Measurements from ENCODE around the gene PDE9A.

PDE9A gene

DNA sequence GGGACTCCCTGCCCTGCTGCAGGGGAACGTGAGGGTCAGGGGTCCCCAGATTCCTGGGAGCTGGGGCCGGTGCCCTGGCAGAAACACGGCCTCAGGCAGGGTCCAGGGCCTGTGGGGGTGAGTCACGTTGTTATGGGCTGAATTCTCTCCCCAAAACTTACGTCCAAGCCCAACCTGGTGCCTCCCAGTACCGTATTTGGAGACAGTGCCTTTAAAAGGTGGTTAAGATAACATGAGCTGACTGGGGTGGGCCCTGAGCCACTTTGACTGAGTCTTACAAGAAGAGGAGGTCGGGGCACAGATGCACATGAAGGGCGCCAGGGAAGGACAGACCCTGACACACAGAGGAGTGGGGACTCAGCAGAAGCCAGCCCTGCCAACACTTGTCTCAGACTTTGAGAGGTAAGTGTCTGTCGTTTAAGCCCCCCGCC, 126.0 kb downstream of the PDE9A start:
- H3K27ac ChIP-seq (ENCODE audit: low read depth, low read length) = no peak overlapping the region
- H3K9me3 ChIP-seq (ENCODE audit: insufficient read depth, low read depth, low read length) = no peaks in the 10 kb centered on the region
- 49% methylated on average over 9 of the region's 10 CpGs for WGBS
- H3K9ac ChIP-seq (ENCODE audit: low read depth, low read length) = no peak overlapping the region
- no peak overlapping the region for H3K4me3 ChIP-seq (ENCODE audit: low read length)
- peaks cover 39% of the 10 kb centered on the region for H3K4me1 ChIP-seq (ENCODE audit: insufficient read depth, low read length)
- peaks cover 32% of the 10 kb centered on the region for H3K27me3 ChIP-seq (ENCODE audit: insufficient read depth, low read length)
- H3K36me3 ChIP-seq (ENCODE audit: insufficient read depth, low read length) = peaks cover 15% of the 10 kb centered on the region

DNA sequence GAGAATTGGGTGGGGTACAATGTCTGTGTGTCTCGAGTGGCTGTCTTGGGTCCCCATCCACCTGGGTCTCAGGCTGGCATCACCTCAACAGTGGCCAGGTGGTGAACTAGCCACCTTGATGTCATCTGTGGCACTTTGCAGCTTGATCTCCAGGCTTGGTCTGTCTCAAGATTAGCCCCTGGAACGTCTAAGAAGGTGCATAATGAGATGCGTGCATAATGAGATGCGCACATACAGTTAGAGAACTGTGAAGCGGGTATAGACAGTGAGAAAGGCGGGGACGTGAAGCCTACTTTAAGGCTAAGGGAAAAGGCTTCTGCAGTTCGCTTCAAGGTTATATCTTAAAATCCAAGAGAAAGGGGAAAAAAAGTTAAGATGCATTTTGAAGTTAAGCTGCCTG, 127.2 kb downstream of the PDE9A start:
- Histone ChIP-seq H3K4me1 (ENCODE audit: insufficient read depth, low read length) (peaks cover 39% of the 10 kb centered on the region), H3K27ac (ENCODE audit: low read depth, low read length) (no peak overlapping the region), H3K27me3 (ENCODE audit: insufficient read depth, low read length) (peaks cover 32% of the 10 kb centered on the region), H3K9me3 (ENCODE audit: insufficient read depth, low read depth, low read length) (no peaks in the 10 kb centered on the region), H3K36me3 (ENCODE audit: insufficient read depth, low read length) (peaks cover 9% of the 10 kb centered on the region), H3K9ac (ENCODE audit: low read depth, low read length) (no peak overlapping the region), H3K4me3 (ENCODE audit: low read length) (peak overlapping the region; percentile 49; the same call in 1 of the 2 replicates)
- WGBS = 36% methylated on average over 8 of the region's 8 CpGs

DNA sequence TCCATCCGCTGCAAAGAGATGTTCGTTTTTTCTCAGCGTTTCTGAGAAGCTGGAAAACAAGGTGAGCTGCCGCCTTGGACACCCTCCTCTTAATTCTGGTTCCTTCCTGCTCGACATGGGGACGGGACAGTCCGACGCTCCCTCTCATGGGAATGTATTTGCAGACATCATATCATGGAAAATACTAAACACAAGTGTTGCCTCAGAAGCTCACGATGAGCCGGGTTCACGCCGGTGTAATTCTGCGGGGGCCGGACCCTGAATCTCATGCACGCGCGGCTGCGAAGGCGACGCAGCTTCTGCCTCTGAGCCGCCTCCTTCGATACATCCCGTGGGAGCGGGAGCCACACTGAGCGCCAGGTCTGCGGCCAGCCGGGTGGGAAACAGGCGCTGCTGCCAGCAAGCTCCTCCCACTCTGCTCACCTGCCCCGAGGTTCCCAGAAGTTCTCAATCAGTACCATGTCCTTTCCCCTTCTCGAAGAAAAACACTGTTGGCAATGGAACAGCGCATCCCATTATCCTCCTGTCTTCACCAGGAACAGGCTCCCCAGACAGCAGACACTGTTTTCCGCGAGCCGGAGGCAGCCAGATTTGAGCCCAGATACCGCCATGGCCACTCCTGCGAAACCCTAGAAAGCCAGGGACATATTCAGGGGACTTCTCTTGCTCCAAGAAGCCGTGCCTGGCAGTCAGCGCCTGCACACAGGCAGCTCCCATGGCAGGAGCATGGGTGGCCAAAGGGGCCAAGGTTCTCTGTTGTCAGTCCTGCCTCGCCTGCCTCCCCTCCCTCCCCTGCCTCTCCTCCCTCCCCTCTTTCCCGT, 127.9 kb downstream of the PDE9A start:
- Histone ChIP-seq H3K27me3 (ENCODE audit: insufficient read depth, low read length) (peaks cover 32% of the 10 kb centered on the region), H3K27ac (ENCODE audit: low read depth, low read length) (no peak overlapping the region), H3K9ac (ENCODE audit: low read depth, low read length) (no peak overlapping the region), H3K4me3 (ENCODE audit: low read length) (peak overlapping the region; percentile 49), H3K9me3 (ENCODE audit: insufficient read depth, low read depth, low read length) (no peaks in the 10 kb centered on the region), H3K4me1 (ENCODE audit: insufficient read depth, low read length) (peaks cover 39% of the 10 kb centered on the region), H3K36me3 (ENCODE audit: insufficient read depth, low read length) (peaks cover 3% of the 10 kb centered on the region; the same call in 1 of the 2 replicates)
- WGBS = 8% methylated on average over 40 of the region's 40 CpGs

DNA sequence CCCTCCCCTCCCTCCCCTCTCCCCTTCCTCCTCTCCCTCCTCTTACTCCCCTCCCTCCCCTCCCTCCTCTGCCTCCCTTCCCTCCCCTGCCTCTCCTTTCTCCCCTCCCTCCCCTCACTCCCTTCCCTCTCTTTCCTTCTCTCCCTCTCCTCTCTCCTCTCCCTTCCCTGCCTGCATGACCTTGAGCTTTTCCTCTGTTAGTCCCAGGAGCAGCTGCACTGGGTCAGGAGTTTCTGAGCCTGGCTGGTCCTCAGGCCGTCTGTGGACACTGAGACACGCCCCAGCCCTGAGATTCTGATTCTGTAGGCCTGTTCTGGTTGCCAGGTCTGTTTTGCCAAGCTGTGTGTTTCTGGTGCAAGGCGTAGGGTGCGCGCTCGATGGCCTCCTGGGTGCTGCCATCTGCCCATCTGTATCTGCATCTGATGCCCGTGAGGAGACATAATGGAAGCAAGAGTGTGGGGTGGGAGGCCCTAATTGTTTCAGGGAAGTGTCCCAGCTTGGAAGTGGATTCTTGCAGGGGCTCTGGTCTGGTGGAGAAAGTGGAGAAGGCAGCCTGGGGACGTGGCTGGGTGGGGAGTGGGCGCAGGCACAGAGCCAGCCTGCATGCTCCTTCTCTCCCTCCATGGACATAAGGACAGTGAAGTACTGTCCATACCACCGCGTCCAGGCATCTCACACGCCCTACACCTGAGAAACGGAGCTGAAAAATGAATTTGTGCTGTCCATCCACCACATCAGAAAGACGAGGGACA, 128.7 kb downstream of the PDE9A start:
- Histone ChIP-seq H3K4me3 (ENCODE audit: low read length) (no peak overlapping the region), H3K9me3 (ENCODE audit: insufficient read depth, low read depth, low read length) (0 out of 2 replicates have a peak, but pooled peaks cover 4% of the 10 kb centered on the region), H3K36me3 (ENCODE audit: insufficient read depth, low read length) (no peaks in the 10 kb centered on the region), H3K27me3 (ENCODE audit: insufficient read depth, low read length) (peaks cover 32% of the 10 kb centered on the region), H3K9ac (ENCODE audit: low read depth, low read length) (no peak overlapping the region), H3K4me1 (ENCODE audit: insufficient read depth, low read length) (peaks cover 39% of the 10 kb centered on the region), H3K27ac (ENCODE audit: low read depth, low read length) (no peak overlapping the region)
- 78% methylated on average over 14 of the region's 14 CpGs for WGBS

DNA sequence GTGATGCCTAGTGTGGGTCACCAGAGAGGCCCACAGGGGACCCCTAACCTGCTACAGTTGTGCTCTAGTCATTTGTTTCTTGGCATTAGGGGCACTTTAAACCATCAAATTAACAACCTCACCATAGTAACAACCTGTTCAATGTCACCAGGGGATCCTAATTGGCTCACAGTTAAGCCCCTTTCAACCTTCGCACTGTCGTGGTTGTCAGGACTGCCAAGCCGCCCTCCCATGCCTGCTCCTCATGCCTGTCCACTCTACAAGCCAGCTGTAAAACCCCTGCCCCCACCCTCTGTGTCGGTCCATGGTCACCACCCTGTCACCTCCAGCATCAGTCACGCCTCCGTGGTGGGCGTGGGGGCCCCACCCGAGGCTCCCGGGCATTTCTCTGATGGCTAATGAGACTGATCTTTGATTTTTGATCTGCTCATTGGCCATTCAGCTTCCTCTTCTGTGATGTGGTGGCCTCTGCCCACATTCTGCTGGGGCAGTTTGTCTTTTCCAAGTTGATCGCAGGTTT, 129.4 kb downstream of the PDE9A start:
- H3K27ac ChIP-seq (ENCODE audit: low read depth, low read length) = no peak overlapping the region
- H3K36me3 ChIP-seq (ENCODE audit: insufficient read depth, low read length) = no peaks in the 10 kb centered on the region
- no peak overlapping the region for H3K9ac ChIP-seq (ENCODE audit: low read depth, low read length)

DNA sequence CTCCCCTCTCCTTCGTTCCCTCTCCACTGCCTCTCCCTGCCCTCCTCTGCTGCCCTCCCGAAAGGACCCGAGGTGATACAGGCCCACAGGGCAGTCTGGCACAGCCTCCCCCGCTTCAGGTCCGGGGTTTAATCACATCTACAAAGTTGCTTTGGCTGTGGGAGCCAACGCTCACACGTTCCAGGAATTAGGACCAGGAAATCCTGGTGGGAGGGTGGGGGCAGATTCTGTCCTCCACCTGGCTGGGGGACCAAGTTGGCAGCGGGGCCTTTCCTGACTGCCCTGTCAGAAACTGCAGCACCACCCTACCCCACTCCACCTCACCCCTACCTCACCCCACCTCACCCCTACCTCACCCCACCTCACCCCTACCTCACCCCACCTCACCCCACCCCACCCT, 130.9 kb downstream of the PDE9A start:
- H3K4me3 ChIP-seq (ENCODE audit: low read length) = no peak overlapping the region
- H3K9ac ChIP-seq (ENCODE audit: low read depth, low read length) = no peak overlapping the region; the same call in 1 of the 2 replicates
- 55% methylated on average over 8 of the region's 8 CpGs for WGBS
- no peaks in the 10 kb centered on the region for H3K36me3 ChIP-seq (ENCODE audit: insufficient read depth, low read length)
- H3K27me3 ChIP-seq (ENCODE audit: insufficient read depth, low read length) = peaks cover 32% of the 10 kb centered on the region
- no peak overlapping the region for H3K27ac ChIP-seq (ENCODE audit: low read depth, low read length)
- H3K4me1 ChIP-seq (ENCODE audit: insufficient read depth, low read length) = peaks cover 29% of the 10 kb centered on the region
- H3K9me3 ChIP-seq (ENCODE audit: insufficient read depth, low read depth, low read length) = 0 out of 2 replicates have a peak, but pooled peaks cover 4% of the 10 kb centered on the region

More for the DNA sequence above, 129.4 kb downstream of the PDE9A start:
- 81% methylated on average over 10 of the region's 10 CpGs for WGBS
- Histone ChIP-seq H3K9me3 (ENCODE audit: insufficient read depth, low read depth, low read length) (0 out of 2 replicates have a peak, but pooled peaks cover 4% of the 10 kb centered on the region), H3K4me1 (ENCODE audit: insufficient read depth, low read length) (peaks cover 35% of the 10 kb centered on the region), H3K27me3 (ENCODE audit: insufficient read depth, low read length) (peaks cover 32% of the 10 kb centered on the region), H3K4me3 (ENCODE audit: low read length) (no peak overlapping the region)

DNA sequence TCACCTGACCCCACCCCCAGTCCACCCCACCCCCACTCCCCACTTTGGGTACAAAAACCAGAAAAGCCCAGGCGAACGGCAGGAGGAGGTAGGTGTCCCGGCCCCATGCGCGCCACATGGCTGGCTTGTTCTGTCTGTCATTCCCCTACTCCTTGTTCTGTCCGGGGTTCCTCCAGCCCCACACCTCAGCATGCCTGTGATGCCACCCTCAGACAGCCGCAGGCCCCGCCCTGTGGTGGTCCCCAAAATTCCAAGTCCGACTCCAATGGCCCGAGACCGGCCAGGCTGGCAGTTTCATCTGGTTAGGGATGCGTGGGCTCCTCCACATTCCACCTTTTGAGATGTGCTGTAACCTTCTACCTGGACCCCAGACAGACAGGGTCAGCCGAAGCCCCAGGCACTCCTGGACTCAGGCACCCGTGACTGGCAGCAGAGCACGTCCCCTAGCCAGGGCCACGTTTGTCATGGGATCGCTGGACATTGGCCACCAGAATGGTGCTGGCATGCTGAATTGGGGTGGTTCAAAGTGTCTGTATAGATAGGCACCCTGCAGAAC, 131.6 kb downstream of the PDE9A start:
- Histone ChIP-seq H3K27me3 (ENCODE audit: insufficient read depth, low read length) (peaks cover 25% of the 10 kb centered on the region), H3K27ac (ENCODE audit: low read depth, low read length) (no peak overlapping the region), H3K9me3 (ENCODE audit: insufficient read depth, low read depth, low read length) (0 out of 2 replicates have a peak, but pooled peaks cover 4% of the 10 kb centered on the region), H3K9ac (ENCODE audit: low read depth, low read length) (no peak overlapping the region), H3K4me3 (ENCODE audit: low read length) (no peak overlapping the region), H3K4me1 (ENCODE audit: insufficient read depth, low read length) (peaks cover 26% of the 10 kb centered on the region), H3K36me3 (ENCODE audit: insufficient read depth, low read length) (no peaks in the 10 kb centered on the region)
- 93% methylated on average over 17 of the region's 17 CpGs for WGBS

DNA sequence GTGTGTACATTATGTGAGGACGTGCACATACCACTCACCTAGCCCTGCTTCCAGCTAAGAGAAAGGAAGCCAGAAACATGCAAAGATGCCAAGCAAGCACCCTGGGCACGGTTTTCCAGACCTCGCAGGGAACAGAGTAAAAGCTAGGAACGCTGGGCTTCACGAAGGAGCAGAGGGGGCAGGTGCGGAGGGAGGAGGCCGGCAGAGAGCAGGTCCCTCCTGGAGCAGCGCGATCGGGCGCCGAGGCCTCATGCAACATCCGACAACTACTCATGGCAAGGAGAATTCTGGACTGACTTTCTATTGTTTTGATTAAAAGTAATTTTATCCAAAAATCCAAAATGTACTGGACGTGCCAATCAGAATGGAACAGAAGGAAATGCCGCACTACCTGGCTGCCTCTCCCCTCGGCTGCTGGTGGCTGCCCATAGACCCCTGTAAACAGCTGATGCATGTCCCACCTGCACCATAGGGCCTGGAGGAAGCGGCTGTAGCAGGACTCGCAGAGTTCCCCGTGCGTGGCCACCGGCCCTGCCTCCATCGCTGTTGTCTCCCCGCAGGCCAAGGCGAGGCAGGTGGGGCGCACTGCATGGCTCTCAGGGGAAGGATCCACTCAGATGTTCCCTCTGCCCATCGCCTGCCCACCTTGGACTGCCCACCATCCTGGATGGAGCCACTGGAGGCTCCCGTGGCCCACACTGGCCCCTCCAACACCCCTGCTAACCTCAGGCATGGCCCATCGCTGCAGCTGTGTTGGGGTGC, 132.4 kb downstream of the PDE9A start:
- 0 out of 2 replicates have a peak, but pooled peaks cover 4% of the 10 kb centered on the region for H3K9me3 ChIP-seq (ENCODE audit: insufficient read depth, low read depth, low read length)
- peaks cover 20% of the 10 kb centered on the region for H3K4me1 ChIP-seq (ENCODE audit: insufficient read depth, low read length)
- H3K27me3 ChIP-seq (ENCODE audit: insufficient read depth, low read length) = peaks cover 16% of the 10 kb centered on the region
- WGBS = 93% methylated on average over 28 of the region's 28 CpGs
- H3K27ac ChIP-seq (ENCODE audit: low read depth, low read length) = no peak overlapping the region
- no peaks in the 10 kb centered on the region for H3K36me3 ChIP-seq (ENCODE audit: insufficient read depth, low read length)
- H3K9ac ChIP-seq (ENCODE audit: low read depth, low read length) = no peak overlapping the region
- H3K4me3 ChIP-seq (ENCODE audit: low read length) = no peak overlapping the region

DNA sequence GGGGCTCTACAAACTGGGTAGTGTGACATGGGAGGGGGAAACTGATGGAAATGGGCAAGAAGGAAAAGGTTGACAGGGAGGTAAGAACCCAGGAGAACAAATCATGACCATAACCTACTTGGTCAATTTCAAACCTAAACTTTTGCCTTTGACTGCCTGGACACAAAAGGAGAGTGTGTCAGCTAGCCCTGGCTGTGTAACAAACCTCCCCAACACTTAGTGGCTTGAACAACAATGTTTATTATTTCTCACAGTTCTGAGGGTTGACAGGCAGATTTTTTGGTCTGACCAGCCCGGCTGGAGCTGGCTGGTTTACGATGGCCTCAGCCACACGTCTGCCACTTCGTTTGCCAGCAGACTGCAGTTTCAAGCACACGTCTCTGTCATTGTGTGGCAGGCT, 133.5 kb downstream of the PDE9A start:
- Histone ChIP-seq H3K27ac (ENCODE audit: low read depth, low read length) (no peak overlapping the region), H3K9ac (ENCODE audit: low read depth, low read length) (no peak overlapping the region), H3K4me1 (ENCODE audit: insufficient read depth, low read length) (peaks cover 17% of the 10 kb centered on the region), H3K9me3 (ENCODE audit: insufficient read depth, low read depth, low read length) (0 out of 2 replicates have a peak, but pooled peaks cover 4% of the 10 kb centered on the region), H3K36me3 (ENCODE audit: insufficient read depth, low read length) (no peaks in the 10 kb centered on the region), H3K27me3 (ENCODE audit: insufficient read depth, low read length) (peaks cover 8% of the 10 kb centered on the region), H3K4me3 (ENCODE audit: low read length) (no peak overlapping the region)
- 94% methylated on average over 5 of the region's 5 CpGs for WGBS

DNA sequence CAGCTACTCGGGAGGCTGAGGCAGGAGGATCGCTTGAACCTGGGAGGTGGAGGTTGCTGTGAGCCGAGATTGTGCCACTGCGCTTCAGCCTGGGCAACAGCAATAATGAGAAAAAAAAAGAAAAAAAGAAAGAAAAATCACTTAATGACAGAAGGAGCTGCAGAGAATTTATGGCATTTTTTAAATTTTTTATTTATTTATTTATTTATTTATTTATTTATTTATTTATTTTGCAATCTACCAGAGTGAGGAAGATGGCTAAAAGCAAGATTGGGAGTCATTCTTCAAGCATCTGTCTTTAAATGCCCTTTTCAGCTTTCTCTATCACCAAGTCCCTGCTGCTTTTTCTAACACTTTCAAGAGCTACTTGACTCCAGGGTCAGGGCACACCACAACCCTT, 134.2 kb downstream of the PDE9A start:
- no peak overlapping the region for H3K9ac ChIP-seq (ENCODE audit: low read depth, low read length)
- 96% methylated on average over 4 of the region's 4 CpGs for WGBS
- peaks cover 4% of the 10 kb centered on the region for H3K27me3 ChIP-seq (ENCODE audit: insufficient read depth, low read length)
- H3K36me3 ChIP-seq (ENCODE audit: insufficient read depth, low read length) = no peaks in the 10 kb centered on the region
- H3K4me3 ChIP-seq (ENCODE audit: low read length) = no peak overlapping the region
- H3K9me3 ChIP-seq (ENCODE audit: insufficient read depth, low read depth, low read length) = 0 out of 2 replicates have a peak, but pooled peaks cover 4% of the 10 kb centered on the region
- peaks cover 11% of the 10 kb centered on the region for H3K4me1 ChIP-seq (ENCODE audit: insufficient read depth, low read length)
- H3K27ac ChIP-seq (ENCODE audit: low read depth, low read length) = no peak overlapping the region
